Measurements from ENCODE around the gene SCAPER.
A peak's percentile ranks its signal among the peaks of the same experiment; 100 is the strongest.
"Not testable (repeated sequence)": the region's sequence is repeated elsewhere in the genome, so short reads cannot be mapped to it uniquely, and the experiment has no call there.

Gene SCAPER

GRCh38 chr15:76912430-76912829 lies 7.3 kb upstream of the SCAPER start:
- no peak for DNase-seq

DNA sequence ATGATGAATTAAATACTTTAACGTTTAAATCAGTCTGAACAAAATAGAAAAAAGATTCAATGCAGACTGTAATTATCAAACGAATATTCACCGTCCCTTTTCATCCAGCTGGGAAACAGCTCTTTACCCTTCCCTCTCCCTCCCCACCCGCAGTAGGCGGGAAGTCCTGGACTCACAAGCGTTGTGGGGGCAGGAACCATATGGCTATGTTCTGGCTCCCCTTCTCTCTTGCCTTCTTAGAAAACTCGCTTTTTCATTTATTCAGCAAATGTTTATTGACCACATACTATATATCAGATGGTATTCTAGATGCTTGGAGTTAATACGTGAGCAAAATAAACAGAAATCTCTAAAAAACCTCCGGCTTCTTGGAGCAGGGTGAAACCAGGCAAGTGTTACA lies 715 bp upstream of the SCAPER start:
- no peak for DNase-seq

- peak; percentile 13 for DNase-seq
Observed at GRCh38 chr15:76904461-76905012, 603 bp downstream of the SCAPER start.

DNA sequence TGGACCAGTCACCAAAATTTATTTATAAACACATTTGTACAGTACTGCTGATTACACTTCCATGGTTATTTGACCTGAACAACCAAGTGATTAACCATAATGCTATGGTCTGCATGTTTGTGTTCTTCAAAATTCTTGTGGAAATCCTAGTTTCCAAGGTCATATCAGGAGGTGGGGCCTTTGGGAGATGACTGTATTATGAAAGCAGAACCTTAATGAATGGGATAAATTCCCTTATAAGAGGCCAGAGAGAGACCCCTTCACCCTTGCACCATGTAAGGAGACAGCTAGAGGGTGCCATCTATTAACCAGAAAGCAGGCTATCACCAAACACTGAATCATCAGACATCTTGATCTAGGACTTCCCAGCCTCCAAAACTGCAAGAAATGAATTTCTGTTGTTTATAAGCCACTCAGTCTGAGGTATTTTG lies 1.9 kb downstream of the SCAPER start:
- DNase-seq = no peak

- DNase-seq = no peak
Observed at GRCh38 chr15:76901965-76902364, 3.2 kb downstream of the SCAPER start.

DNA sequence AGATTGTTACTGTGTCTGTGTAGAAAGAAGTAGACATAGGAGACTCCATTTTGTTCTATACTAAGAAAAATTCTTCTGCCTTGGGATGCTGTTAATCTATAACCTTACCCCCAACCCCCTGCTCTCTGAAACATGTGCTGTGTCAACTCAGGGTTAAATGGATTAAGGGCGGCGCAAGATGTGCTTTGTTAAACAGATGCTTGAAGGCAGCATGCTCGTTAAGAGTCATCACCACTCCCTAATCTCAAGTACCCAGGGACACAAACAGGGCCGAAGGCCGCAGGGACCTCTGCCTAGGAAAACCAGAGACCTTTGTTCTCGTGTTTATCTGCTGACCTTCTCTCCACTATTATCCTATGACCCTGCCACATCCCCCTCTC lies 5.2 kb downstream of the SCAPER start:
- not testable (repeated sequence) for DNase-seq

- DNase-seq = not testable (repeated sequence)
Observed at GRCh38 chr15:76899176-76899930, 5.8 kb downstream of the SCAPER start.

DNA sequence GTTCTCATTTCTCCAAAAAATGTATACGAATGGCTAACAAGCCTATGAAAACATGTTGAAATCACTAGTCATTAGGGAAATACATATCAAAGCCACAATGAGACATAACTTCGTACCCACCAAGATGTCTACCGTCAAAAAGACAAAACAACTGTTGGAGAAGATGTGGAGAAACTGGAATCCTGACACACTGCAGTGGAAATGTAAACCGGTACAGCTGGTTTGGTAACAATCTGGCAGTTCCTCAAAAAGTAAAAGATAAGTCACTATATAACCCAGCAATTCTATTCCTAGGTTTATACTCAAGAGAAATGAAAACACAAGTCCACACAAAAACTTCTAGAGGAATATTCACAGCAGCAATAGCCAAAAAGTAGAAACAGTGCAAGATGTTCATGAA lies 7.0 kb downstream of the SCAPER start:
- DNase-seq = no peak

DNA sequence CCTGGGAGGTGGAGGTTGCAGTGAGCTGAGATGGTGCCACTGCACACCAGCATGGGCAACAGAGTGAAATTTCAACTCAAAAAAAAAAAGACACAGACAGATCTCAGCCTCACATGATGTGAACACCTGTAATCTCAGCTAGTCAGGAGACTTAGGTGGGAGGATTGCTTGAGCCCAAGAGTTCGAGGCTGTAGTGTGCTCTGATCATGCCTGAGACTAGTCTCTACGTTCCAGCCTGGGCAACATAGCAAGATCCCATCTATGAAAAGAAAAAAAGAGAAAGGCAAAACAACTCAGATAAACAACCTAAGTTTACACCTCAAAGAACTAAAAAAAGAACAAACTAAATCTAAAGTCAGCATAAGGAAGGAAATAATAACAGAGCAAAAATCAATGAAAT lies 11.0 kb downstream of the SCAPER start:
- no peak for DNase-seq

DNA sequence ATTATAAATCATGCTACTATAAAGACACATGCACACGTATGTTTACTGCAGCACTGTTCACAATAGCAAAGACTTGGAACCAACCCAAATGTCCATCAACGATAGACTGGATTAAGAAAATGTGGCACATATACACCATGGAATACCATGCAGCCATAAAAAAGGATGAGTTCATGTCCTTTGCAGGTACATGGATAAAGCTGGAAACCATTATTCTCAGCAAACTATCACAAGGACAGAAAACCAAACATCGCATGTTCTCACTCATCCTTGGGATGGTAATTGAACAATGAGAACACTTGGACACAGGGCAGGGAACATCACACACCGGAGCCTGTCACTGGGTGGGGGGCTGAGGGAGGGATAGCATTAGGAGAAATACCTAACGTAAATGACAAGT lies 12.3 kb downstream of the SCAPER start:
- DNase-seq = not testable (repeated sequence)

- not testable (repeated sequence) for DNase-seq
Observed at GRCh38 chr15:76887280-76888141, 17.6 kb downstream of the SCAPER start.

DNA sequence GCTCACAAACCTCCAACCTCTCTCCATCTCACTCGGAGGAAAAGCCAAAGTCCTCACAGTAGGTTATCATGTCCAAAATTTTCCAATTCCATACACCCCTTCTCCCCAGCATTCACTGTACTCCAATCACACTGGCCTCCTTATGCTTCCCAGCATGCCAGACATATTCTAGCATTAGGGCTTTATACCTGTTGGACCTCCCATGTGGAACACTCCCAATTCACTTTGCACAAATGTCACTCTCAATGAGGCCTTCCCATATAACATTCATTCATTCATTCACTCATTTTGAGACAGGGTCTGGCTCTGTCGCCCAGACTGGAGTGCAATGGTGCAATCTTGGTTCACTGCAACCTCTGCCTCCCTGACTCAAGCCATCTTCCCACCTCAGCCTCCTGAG lies 19.9 kb downstream of the SCAPER start:
- DNase-seq = no peak

- no peak for DNase-seq
Observed at GRCh38 chr15:76875911-76876310, 29.2 kb downstream of the SCAPER start.

GRCh38 chr15:76873066-76873465 lies 32.1 kb downstream of the SCAPER start:
- DNase-seq = not testable (repeated sequence)

DNA sequence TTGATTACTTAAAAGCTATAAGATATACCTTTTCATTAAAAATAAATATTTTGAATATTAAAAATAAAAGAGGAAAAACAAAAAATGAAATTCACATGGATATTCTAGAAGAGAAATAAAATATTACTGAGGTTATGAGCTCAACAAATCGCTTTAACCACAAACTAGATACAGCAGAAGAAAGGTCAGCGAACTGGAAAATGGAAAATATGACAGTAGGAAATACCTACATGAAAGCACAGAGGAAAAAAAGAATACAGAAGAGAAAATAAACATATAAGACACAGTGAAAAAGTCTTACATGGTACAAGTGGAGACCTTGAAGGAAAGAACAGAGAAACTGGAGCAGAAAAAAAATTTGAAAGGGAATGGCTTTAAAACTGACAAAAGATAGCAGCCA lies 33.2 kb downstream of the SCAPER start:
- no peak for DNase-seq

GRCh38 chr15:76868740-76869139 lies 36.4 kb downstream of the SCAPER start:
- no peak for DNase-seq

GRCh38 chr15:76866716-76867321 lies 38.3 kb downstream of the SCAPER start:
- DNase-seq = no peak

- DNase-seq = no peak
Observed at GRCh38 chr15:76866008-76866407, 39.1 kb downstream of the SCAPER start.

DNA sequence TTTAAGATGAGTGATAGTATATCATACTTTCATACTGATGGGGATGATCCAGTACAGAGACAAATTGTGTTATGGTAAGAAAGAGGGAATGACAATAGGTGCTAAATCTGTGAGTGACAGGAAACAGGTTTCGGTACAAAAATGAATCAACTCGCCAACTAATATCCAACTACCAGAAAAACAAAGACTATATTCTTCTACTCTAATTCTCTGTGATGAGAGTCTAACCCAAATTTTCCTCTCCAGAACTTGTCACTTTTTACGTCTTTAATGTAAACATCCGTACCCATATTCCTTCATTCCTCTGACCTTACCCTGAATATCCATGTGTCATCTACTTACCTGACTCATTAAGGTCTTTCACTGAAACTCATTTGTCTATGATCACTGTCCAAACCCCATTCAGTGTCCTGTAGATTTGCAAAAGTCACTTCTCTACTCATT lies 39.6 kb downstream of the SCAPER start:
- no peak for DNase-seq

- DNase-seq = no peak
Observed at GRCh38 chr15:76864586-76864985, 40.6 kb downstream of the SCAPER start.

- no peak for DNase-seq
Observed at GRCh38 chr15:76863693-76864092, 41.4 kb downstream of the SCAPER start.

GRCh38 chr15:76863123-76863522 lies 42.0 kb downstream of the SCAPER start:
- DNase-seq = no peak

DNA sequence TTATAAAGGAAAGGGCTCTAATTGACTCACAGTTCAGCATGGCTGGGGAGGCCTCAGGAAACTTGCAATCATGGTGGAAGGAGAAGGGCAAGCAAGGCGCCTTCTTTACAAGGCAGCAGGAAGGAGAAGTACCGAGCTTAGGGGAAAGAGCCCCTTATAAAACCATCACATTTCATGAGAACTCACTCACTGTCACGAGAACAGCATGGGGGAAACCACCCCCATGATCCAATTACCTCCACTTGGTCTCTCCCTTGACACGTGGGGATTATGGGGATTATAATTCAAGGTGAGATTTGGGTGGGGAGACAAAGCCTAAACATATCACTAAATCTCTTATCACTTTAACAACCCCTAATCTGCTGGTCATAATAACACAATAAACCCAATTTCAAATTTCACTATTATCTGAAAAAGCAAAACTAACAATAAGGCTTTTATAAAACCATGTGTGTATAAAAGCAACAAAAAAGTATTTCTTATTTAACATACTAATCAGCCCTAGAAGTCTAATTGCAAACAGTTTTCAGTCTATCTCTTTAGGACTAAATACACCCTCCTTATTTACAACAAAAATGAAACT lies 43.2 kb downstream of the SCAPER start:
- no peak for DNase-seq
